HEK293T (cell line): Measurements from ENCODE around the gene MEGF6.

ENCODE experiments used
- NFRKB ChIP-seq: fragments of 450-650 bp; IDR thresholded peaks from 2 replicates; pipeline ENCODE4 v1.6.1; 2016; ENCODE audit warnings: mild to moderate bottlenecking, moderate library complexity
- TARDBP ChIP-seq: fragments of 450-650 bp; IDR thresholded peaks from 2 replicates; pipeline ENCODE4 v1.6.1; 2016

DNA sequence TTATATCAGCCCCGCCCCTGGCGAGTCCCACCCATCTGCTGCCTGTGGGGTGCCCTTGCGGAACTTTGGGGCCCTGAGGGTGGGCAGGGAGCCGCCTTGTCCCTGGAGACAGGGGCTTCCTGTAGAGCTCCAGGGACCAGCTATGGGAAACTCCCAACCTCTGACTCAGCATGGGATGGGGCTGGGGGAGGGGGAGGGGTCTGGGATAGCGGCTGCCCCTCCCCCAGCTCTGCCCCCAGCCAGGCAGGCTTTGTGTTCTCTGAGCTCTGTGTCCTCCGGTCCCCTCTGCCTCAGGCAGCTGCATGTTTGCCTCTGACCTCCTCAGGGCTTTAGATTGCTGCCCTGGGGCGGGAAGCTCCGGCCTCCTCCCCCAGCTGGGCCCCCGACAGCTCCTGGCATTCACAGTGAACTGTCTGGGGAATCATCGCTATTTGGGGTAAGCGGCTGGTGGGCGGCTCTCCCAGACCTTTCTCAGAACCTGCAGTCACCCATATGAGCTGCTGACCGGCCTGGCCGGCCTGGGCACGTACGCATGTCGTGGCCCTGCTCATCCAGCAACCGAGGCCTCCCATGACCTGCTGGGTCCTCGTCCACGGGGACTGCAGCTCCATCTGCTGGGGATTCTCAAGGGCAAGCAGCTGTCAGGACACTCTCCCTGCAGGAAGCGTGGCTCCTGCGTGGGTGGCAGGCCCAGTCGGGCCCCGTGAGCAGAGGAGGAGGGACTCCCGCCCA is 139.8 kb downstream of the MEGF6 start:
- TF ChIP-seq NFRKB (no peak), TARDBP (no peak)
